T-helper 2 cell treated with Interferon-gamma antibody and Interleukin-4, amounts not matched to agents 100 ng/mL and 5 ng/mL, for 36 hours (primary cell): ENCODE data around the gene LCNL1. TPM values are rescaled to one million over a fixed set of nuclear protein-coding genes. Genes with fewer than 3 reads are reported as not detected.

Source experiments
- intact Hi-C: fragments of 100-400 bp; cut with micrococcal nuclease; formaldehyde crosslinking; loops from one replicate; pipeline ENCODE4 v1.15.1; 2023
- total RNA-seq: library from RNA; stranded (reverse); gene quantifications from 2 replicates; pipeline ENCODE4 v1.2.3, GENCODE V29; 2022

The LCNL1 gene
- 0.16 and 0.20 TPM in 2 replicates for total RNA-seq

DNA sequence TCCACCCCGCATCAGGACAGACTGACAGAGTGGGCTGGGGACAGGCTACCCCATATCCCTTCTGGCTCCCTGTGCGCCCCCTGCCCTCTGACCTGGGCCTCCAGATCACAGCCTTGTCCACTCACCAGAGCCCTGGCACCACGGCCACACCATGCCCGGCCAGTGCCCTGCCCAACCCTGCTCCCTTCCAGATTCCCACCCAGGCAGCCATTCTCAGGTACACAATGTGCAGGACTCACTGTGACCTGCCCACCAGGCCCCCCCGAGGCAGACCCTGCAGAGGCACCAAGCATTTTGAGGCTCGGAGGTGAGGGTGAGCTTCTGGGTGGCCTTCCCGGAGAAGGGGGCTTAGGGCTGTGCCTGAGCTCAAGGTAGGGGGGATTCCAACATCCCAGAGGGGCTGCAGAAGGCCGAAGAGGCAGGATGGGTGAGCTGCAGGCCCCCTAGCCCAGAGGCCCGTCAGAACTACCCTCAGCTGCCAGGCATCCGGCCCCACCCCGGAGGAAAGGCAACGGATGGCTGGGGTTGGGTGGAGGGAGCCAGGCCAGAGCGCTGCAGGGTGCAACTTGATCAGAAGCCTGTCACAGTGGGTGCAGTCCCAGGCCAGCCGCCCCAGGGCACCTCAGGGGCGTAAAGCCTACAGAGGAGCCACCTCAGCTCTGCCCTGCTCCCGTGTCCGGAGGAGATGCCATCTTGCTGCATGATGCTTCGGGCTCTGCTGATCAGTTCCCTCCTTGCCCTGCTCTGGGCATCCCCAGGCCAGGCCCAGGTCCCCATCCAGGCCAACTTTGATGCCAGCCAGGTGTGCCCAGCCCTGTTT is at the start of gene LCNL1:
Gene LCNL1 (plus strand): TSS at position 762 of the 820 bp plus-strand sequence. CDS start 594 bp downstream, outside the sequence.
- intact Hi-C loops: no loop called here

DNA sequence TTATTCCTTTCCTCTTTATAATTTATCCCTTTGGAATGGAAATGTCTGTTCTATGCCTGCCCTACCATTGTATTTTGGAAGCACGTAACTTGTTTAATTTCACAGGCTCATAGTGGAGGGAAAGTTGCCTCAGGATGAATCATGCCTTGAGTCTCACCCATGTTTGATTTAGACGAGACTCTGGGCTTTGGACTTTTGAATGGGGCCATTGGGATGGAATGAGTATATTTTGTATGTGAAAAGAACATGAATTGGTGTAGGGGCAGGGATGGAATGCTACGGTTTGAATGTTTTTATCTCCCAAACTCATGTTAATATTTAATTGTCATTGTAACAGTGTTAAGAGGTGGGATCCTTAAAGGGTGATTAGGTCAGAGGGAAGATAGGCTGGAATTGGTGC is 48.5 kb upstream of the LCNL1 start:
- intact Hi-C loops: no loop called here

DNA sequence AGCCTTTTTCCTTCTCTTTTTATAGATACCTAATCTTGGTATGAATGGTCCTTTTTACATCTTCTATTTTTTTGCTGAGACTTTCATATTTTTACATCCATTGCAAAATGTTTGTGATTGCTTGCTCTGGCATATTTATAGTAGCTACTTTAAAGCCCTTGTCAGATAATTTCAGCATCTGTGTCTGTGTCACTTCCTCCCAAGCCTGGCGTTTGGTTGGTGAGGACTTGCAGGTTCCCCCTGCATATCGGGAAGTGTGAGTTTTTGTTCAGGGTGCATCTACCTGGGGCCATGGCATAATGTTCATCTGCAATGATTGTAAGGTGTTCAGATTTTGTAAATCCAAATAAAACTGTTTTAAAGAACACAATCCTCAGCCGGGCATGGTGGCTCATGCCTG is 47.1 kb upstream of the LCNL1 start:
- intact Hi-C loops: no loop called here

DNA sequence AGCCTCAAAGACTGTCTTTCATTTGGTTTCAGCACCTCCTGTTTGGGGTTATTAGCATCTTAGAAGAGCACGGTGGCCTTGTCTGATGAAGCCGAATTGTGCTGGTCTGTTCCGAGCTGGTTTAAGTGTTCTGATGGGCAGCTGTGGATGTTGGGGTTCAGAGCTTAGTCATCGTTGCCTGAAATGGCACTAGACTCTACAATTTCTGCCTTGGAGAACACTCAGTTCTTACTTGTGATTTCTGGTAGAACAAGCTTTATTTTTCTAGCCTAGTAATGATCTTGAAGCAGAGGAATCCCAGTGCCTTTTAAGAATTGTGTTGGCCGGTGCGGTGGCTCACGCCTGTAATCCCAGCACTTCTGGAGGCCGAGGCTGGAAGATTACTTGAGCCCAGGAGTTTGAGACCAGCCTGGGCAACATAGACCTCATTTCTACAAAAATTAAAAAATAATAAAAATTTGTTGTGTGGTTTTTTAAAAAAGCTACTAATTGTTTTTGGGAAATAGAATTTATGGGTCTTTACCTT is 46.1 kb upstream of the LCNL1 start:
- intact Hi-C loops: no loop called here

DNA sequence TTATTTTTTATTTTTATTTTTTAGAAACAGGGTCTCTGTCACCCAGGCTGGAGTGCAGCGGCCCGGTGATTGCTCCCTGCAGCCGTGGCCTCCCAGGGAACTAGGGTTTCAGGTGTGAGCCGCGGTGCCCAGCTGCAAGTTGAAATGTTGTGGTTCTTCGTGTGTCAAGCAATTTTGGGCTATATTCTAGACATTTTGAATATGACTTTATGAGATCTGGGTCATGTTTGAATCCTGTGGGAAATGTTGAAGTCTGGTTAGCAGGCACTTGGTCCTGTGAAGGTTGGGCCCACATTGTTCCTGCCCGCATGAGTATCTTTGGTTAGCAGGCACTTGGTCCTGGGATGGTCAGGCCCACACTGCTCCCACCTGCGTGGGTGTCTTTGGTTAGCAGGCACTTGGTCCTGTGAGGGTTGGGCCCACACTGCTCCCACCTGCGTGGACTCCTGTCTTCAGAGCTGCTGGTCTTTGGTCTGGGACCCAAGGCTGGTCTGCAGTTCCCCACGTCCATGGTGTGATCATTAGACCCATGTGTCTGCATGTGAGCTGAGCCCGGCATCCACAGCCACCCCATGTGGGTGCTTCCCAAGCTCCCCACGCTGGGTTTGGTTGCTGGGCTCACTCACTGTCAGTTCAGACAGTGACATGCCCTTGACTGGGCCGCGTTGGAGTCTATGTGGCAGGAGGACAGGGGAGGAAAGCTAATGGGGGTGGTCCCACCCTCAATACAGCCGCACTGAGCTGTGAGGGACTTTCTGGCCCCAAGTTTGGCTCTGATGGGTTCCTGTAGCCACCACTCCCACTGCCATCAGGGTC is 45.4 kb upstream of the LCNL1 start:
- intact Hi-C loops: no loop called here

DNA sequence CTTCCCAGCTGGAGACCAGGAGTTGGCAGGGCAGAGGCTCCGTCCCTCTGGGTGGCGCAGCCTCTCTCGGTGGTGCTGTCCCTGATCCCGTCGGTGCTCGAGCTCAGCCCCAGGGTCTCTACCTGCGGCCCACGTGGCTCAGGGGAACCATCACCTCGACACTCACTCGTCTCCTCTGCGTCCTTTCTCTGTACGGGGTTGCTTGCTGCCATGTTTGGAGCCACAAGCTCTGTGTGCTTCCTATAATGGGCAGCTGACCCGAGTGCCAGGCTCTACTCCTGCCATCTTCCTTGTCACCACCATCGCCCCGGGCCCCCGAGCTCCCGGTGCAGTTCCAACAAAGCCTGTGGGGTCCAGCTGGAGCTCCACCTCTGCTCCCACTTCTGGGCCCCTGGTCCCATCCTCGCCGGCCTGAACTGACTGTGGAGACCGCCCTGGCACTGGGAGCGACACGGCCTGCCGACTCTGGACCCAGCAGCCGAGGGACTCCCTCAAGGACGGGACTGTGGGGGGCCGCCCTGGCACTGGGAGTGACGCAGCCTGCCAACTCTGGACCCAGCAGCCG is 43.3 kb upstream of the LCNL1 start:
- intact Hi-C loops: no loop called here

DNA sequence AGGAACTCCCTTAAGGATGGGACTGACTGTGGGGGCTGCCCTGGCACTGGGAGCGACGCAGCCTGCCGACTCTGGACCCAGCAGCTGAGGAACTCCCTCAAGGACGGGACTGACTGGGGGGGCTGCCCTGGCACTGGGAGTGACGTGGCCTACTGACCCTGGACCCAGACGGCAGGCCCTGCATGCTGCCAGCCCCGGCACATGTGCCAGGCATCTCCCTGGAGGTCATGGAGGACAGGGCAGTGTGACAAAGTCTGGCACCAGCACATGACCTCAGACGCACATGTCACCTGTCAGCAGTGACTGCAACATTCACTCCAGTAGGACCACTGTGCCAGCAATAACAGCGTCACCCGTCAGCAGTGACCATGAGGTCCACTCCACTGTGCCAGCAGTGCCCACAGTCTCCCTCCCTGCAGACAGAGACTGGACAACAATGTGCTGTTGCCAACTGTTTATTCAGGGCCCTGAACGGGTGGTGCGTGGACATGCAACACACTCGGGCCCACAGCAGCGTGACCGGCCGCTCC is 42.7 kb upstream of the LCNL1 start:
- intact Hi-C loops: loop anchor here (5.0 kb wide), 1 partner anchor 148 kb away; the partner anchor contains the start of gene TMEM141

DNA sequence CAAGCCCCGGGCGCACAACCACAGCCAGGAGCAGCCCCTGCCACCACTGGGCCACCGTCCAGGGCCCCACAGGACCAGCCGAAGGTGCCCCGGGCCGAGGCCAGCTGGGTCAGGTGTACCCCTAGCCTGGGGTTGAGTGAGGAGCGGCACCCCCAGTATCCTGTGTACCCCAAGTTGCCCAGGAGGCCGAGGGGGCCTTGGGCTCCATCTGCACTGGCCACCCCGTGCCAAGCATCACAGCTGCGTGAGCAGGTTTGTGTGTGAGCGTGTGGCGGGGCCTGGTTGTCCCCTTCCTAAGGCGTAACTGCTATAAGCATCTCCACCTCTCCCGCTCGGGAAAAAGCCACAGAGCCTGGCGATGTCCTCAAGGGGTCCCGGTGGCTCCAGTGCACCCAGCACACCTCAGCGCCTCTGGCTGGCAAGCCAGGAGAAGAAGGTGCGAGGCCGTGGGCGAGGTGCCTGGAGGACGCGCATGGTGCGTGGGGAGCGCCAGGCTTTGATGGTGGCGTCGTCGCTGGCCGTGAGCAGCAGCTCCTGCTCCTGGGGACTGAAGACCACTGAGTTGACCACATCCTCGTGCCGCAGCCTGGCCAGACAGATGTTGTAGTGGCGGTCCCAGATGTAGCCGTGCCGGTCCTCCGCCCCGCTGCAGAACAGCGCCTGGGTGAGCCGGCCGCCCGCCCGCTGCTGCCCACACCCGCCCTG is 42.1 kb upstream of the LCNL1 start:
- intact Hi-C loops: loop anchor here (5.0 kb wide), 1 partner anchor 148 kb away; the partner anchor contains the start of gene TMEM141

DNA sequence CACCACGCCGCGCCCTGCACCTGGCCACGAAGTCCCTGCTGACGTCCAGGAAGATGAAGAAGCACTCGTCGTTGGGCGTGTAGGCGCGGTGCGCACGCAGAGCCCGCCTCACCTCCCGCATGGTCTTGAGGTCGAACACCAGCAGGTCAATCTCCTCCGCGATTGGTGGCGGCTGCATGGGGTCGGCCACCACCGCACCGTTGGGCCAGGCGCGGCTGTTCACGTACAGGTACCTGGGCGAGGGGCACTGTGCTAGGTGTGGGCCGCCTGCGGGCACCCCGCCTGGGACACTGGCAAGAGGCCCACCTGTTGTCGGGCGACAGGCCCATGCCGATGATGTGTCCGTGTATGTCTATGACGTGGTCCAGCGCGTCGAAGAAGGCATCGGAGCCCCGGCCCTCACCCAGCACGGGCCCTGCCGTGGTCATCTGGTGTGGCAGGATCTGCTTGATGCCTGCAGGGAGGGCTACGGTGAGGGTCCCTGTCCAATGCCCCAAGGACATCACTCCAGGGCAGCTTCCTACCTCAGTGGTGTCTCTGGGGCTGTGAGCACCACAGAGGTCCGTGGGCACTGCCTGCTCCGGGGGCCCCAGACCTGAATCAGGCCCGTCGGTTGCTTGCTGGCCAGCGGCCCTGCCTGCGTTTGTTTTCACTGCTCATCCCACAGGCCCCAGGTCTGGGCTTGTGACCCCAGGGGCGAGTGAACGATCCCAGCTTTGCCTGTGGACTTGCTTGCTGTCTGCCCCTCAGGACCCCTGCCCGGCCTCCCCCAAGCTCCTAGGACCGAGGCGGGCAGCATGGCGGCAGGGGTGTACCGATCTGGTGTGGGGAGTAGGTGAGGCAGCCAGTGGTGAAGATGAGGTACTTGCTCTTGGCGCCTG is 41.3 kb upstream of the LCNL1 start:
- intact Hi-C loops: loop anchor here (5.0 kb wide), 1 partner anchor 149 kb away; the partner anchor contains the start of gene TMEM141

DNA sequence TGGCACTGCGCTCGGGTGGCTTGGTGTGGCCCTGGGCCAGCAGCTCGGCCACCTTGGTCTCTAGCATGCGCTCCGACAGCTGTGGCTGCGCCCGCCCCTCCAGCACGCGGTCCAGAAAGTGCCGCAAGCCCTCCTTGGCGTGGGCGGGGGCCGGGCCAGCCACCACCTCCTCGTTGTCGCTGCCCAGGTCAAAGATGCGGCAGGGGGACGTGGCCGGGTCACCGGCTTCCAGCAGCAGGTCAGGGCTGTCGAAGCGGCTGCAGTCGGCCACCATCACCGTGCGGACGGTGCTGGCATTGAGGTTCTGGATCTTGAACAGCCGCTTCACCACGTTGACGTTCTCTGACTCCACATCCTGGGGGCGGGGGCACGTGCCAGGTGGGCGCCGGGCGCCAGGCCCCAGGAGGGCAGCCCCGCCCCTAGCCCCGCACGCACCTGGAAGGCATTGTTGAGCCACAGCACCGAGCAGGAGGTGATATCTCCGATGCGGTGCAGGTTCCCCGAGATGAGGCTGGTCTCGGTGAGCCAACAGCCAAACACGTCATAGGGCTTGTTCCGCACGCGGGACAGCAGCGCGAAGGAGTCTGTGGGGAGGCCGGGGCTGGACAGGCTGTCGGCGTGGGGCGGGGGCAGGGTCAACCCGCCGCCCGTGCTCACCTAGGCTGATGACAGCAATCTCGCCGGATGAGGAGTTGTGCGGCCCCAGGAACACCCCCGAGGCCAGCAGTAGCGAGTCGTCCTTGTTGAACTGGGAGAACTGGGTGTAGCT is 40.5 kb upstream of the LCNL1 start:
- intact Hi-C loops: loop anchor here (5.0 kb wide), 1 partner anchor 150 kb away; the partner anchor contains the start of gene TMEM141

DNA sequence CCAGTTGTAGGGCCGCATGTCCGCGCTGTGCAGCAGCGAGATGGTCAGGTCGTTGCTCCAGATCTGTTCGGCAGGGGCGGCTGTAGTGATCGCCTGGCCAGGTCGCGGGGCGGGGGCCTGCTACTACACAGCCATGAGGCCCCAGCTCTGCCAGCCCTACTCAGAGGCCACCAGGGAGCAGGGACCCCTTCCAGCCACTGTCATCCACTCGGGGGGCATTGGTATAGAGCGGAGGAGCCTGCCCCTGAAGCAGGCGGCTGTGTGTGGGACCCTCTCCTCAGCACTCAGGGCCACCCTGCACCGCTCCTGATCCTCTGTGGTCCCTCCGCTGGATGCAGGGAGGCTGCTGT is 39.9 kb upstream of the LCNL1 start:
- intact Hi-C loops: loop anchor here (5.0 kb wide), 1 partner anchor 151 kb away; the partner anchor contains the start of gene TMEM141

DNA sequence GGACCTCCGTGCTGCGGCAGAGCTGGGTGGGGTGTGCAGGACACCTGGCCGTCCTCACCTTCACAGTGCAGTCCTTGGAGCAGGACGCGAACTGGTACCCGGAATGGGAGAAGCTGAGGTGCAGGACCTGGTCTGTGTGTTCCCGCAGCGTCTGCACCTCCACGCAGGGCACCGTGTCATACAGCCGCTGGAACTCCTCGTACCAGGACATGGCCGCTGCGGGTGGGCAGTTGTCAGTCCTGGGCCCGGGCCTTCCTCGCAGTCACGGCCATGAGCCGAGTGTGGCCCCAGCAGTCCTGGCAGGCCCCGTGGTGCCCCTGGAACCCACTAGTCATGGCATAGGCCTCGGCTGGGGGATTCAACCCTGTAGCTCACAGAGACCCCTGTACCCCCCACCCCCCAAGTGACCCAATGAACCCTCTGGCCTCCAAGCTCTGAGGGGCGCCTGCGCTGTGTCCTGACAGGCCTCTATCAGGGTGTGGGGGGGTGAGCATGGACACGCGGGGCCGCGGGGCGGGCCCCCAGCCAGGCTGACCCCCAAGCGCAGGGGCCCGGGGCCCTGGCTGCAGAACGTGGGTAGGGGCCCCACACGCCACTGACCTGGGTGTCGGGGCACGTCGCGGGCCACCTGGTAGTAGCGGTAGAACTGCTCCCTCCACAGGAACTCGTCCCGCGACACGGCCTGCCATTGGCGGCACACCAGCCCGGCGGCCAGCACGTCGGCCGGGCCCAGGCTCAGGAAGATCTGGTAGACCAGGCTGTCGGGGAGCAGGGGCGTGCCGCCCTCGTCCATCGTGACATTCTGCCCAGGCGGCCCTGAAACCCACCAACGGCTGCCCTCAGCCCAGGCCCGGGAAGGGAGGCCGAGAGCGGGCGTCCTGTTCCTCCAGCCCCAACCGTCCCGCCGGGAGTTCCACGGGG is 39.2 kb upstream of the LCNL1 start:
- intact Hi-C loops: loop anchor here (1.0 to 5.0 kb wide), 5 partner anchors 41 to 151 kb away; partner anchors contain the start of genes AJM1, PAXX, TMEM141 and TRAF2

DNA sequence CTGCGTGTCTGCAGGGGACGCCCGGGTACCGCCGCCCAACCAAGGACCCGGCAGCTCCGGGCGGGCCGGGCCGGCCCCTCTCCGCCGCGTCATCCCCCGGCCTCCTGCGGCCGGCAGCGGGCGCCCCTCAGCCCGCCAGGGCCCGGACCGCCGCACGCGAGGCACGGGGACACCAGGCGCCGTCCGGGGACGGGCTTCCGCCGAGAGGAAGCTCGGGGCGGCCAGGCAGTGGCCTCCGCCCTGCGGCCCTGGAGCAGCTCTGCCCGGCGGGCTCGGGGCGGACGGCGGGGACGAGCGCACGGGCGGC is 38.6 kb upstream of the LCNL1 start:
- intact Hi-C loops: loop anchor here (1.0 to 5.0 kb wide), 5 partner anchors 42 to 152 kb away; partner anchors contain the start of genes AJM1, PAXX, TMEM141 and TRAF2

DNA sequence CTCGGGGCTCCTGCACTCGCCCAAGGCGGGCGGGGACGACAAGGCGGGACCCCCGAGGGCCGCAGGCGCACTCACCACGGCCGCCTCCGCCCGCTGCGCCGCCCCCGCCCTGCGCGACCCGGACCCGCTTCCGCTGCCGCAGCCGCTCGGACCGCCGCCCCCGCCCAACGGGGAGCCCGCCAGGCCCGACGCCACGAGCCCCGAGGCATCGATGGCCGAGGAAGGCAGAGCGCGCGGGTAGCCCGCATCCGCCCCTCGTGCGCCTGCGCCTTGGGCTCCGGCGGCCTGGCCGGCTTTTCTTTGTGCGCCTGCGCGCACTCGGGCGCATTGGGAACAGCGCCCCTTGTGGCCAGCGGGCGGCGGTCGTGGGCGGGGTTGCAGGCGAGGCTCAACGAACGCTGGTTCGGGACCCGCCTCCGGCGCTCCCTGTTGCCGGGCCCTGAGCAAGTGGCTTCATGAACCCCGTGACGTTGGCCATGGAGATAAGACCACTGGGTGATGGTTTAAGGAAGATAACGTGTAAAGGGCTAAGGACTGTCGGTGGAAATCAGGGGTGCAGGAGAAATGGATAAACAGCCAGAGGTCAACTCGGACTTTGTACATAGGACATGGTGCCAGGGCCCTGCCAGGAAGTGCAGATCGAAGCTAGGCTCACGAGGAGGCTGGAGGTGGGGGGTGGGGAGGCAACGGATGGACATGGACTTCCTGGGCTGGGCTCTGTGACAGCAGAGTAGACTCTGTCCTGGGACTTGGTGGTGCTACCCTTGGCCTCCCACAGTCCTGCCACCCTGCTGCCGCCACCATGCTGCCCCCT is 38.1 kb upstream of the LCNL1 start, which contains the start of the genes C8G and FBXW5:
Gene C8G (plus strand): TSS at position 725 of the 814 bp plus-strand sequence. CDS start 78 bp downstream, at position 803.
Gene FBXW5 (minus strand): TSS at position 220 of the 814 bp plus-strand sequence. CDS start 655 bp downstream, outside the sequence.
- intact Hi-C loops: loop anchor here (1.0 to 5.0 kb wide), 5 partner anchors 42 to 152 kb away; partner anchors contain the start of genes AJM1, PAXX, TMEM141 and TRAF2

DNA sequence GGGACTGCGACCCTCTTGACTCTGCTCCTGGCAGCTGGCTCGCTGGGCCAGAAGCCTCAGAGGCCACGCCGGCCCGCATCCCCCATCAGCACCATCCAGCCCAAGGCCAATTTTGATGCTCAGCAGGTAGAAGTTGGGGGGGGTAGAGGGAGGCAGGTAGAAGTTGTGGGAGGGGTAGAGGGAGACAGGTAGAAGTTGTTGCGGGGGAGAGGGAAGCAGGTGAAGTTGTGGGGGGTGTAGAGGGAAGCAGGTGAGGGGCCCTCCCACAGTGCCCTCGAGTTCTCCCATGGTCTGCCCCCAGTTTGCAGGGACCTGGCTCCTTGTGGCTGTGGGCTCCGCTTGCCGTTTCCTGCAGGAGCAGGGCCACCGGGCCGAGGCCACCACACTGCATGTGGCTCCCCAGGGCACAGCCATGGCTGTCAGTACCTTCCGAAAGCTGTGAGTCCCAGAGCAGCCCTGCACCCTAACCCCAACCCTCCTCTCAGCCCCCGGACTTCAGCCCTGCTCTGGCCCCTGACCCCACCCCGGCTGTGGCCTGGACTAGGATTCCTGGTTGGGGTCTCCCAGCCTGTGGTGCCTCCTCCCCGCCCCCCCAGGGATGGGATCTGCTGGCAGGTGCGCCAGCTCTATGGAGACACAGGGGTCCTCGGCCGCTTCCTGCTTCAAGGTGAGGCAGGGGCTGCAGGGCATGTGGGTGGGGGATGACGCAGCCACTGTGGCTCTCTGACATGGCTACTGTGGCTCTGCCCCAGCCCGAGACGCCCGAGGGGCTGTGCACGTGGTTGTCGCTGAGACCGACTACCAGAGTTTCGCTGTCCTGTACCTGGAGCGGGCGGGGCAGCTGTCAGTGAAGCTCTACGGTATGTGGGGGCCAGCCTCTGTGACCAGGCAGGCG is 37.2 kb upstream of the LCNL1 start:
- intact Hi-C loops: loop anchor here (2.0 kb wide), 2 partner anchors 47 to 103 kb away; partner anchors contain the start of genes AJM1 and PAXX
